A549 (cell line): ENCODE measurements around the gene CBFA2T3.

ENCODE experiments used
- CHD2 ChIP-seq: fragments of 150-350 bp; IDR thresholded peaks from 2 replicates; pipeline ENCODE4 v1.6.1; 2014; ENCODE audit warnings: low read length; ENCODE audit not compliant: partially characterized antibody
- CHD4 ChIP-seq: fragments of 200-600 bp; sonication (generic); IDR thresholded peaks from 2 replicates; pipeline ENCODE4 v1.6.1; 2016; ENCODE audit warnings: antibody characterized with exemption, mild to moderate bottlenecking, borderline replicate concordance

DNA sequence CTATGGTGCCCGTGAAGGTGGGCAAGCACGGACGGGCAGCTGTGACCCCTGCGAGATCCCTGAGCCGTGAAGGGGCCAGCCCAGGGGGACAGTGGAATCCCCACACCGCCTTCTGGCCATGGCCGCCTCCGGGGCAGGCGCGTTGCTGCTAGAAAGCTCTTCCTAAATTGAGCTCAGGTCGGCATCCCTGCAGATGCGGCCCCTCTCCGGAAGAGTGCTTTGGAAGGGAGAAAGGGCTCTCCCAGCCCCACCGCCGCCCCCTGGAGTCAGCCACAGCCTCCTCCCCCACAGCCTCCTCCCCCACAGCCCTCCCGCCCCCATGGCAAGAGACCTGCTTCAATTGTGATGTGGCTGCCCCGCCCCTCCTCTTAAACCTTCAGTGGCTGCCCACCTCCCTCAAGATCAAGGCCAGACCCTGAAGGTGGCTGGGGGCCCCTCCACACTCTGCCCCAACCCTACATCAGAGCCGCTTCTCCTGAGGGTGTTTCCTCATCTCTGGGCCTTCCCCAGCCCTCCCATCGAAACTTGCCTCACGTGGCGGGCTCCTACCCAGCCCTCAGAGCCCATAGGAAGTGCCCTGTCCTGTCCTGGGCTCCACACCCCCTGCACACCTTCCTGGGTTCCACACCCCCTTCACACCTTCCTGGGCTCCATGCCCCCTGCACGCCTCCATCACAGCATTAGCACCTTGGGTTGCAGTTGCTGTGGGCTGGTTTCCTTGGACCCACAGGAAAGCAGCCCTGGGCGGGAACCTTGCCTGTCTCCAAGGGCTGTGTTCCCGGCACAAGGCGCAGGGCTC is 5.5 kb upstream of the CBFA2T3 start:
- TF ChIP-seq CHD2 (no peak), CHD4 (no peak)
